Fibroblast of lung (primary cell): ENCODE data around the gene ENOX1.

Experiments
- EZH2 ChIP-seq: IDR thresholded peaks from 2 replicates; pipeline ENCODE4 v1.5.1; 2012; ENCODE audit warnings: low read length, control low read depth, mild to moderate bottlenecking; ENCODE audit errors: missing control alignments
- TF ChIP-seq, protein P1 (sequence below), 2 donors: IDR thresholded peaks in 1 of 2; conservative IDR thresholded peaks in 1 of 2; 1 replicate in 1 of 2; 2 replicates in 1 of 2; pipeline ENCODE4 v1.5.1; 2011 to 2012; ENCODE audit warnings: low read length in 2 of 2, control low read depth in 1 of 2, inconsistent platforms in 1 of 2, low read depth in 1 of 2, mild to moderate bottlenecking in 1 of 2

- TF ChIP-seq, protein P1, sequence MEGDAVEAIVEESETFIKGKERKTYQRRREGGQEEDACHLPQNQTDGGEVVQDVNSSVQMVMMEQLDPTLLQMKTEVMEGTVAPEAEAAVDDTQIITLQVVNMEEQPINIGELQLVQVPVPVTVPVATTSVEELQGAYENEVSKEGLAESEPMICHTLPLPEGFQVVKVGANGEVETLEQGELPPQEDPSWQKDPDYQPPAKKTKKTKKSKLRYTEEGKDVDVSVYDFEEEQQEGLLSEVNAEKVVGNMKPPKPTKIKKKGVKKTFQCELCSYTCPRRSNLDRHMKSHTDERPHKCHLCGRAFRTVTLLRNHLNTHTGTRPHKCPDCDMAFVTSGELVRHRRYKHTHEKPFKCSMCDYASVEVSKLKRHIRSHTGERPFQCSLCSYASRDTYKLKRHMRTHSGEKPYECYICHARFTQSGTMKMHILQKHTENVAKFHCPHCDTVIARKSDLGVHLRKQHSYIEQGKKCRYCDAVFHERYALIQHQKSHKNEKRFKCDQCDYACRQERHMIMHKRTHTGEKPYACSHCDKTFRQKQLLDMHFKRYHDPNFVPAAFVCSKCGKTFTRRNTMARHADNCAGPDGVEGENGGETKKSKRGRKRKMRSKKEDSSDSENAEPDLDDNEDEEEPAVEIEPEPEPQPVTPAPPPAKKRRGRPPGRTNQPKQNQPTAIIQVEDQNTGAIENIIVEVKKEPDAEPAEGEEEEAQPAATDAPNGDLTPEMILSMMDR (conservative IDR thresholded peaks at IDR 0.05 in 1 of 2, IDR thresholded peaks at IDR 0.05 in 1 of 2; ENCODE audit: low read depth in 1 of 2, low read length in 2 of 2): no peak
- no peak for TF ChIP-seq EZH2
These were observed 502.6 kb downstream of the ENOX1 start for GRCh38 chr13:43284162-43284561.
